Colonic mucosa (tissue), 4 donors: ENCODE results near the gene OAS1. TPM values are rescaled to one million over a fixed set of nuclear protein-coding genes. Genes with fewer than 3 reads are reported as not detected.

Experiments used
- DNase-seq: peaks from one replicate; pipeline ENCODE4 v3.0.0-alpha.2; 2020
- H3K27ac ChIP-seq: fragments of 200-600 bp; one replicate; pipeline ENCODE4 v1.8.0; 2021
- H3K27me3 ChIP-seq: fragments of 200-600 bp; one replicate; pipeline ENCODE4 v1.8.0; 2021
- H3K36me3 ChIP-seq: fragments of 200-600 bp; one replicate; pipeline ENCODE4 v1.8.0; 2021
- H3K4me1 ChIP-seq: fragments of 200-600 bp; one replicate; pipeline ENCODE4 v1.8.0; 2021; ENCODE audit warnings: mild to moderate bottlenecking
- H3K4me3 ChIP-seq: fragments of 200-600 bp; one replicate; pipeline ENCODE4 v1.8.0; 2021
- H3K9ac ChIP-seq, 2 donors: one replicate each; pipeline ENCODE4 v1.7.0; 2013; ENCODE audit warnings: control low read depth in 2 of 2, low read depth in 2 of 2, low read length in 2 of 2
- H3K9me3 ChIP-seq: fragments of 200-600 bp; one replicate; pipeline ENCODE4 v1.8.0; 2021
- CTCF ChIP-seq: fragments of 200-600 bp; IDR thresholded peaks from one replicate; pipeline ENCODE4 v1.8.0; 2022; ENCODE audit warnings: antibody characterized with exemption, mild to moderate bottlenecking
- intact Hi-C: fragments of 100-400 bp; cut with DNase I; formaldehyde crosslinking; loops from one replicate; pipeline ENCODE4 v1.14.1; 2022
- total RNA-seq, 2 donors: library from RNA; stranded (reverse); fragmentation: NEBNext Ultra II Directional in 1 of 2; extraction: Animal tissue kit (Norgen Biotek cat#: 25700) in 1 of 2; gene quantifications; one replicate each; pipeline ENCODE4 v1.2.1, GENCODE V29; 2021
- donor health status: healthy.
- donor health status: DM: no; HTN: no; CAD: no.
- donor health status: DM: no; HTN: no; CAD: no.

OAS1 gene
- total RNA-seq, 2 donors from 2014 or later: 98.2 to 110 TPM

- H3K9me3 ChIP-seq: no peaks in the 10 kb centered on the region
- H3K4me1 ChIP-seq: no peaks in the 10 kb centered on the region
- no peak overlapping the region for H3K9ac ChIP-seq
- H3K36me3 ChIP-seq: no peaks in the 10 kb centered on the region
- DNase-seq: no peak
- H3K27me3 ChIP-seq: no peaks in the 10 kb centered on the region
- no peak overlapping the region for H3K4me3 ChIP-seq
- intact Hi-C loops: no loop called here
- TF ChIP-seq CTCF: no peak
- H3K27ac ChIP-seq: no peak overlapping the region
Observed at GRCh38 chr12:112876506-112876905, 30.3 kb upstream of the OAS1 start.

GRCh38 chr12:112877006-112877405, 29.8 kb upstream of the OAS1 start:
- Histone ChIP-seq H3K36me3 (no peaks in the 10 kb centered on the region), H3K9ac (no peak overlapping the region), H3K27me3 (no peaks in the 10 kb centered on the region), H3K4me3 (no peak overlapping the region), H3K9me3 (no peaks in the 10 kb centered on the region), H3K4me1 (no peaks in the 10 kb centered on the region), H3K27ac (no peak overlapping the region)
- TF ChIP-seq CTCF: no peak
- DNase-seq: no peak
- intact Hi-C loops: no loop called here

- intact Hi-C loops: no loop called here
- Histone ChIP-seq H3K27me3 (no peaks in the 10 kb centered on the region), H3K4me1 (no peaks in the 10 kb centered on the region), H3K9ac (no peak overlapping the region), H3K4me3 (no peak overlapping the region), H3K36me3 (no peaks in the 10 kb centered on the region), H3K27ac (no peak overlapping the region), H3K9me3 (no peaks in the 10 kb centered on the region)
- DNase-seq: no peak
- no peak for TF ChIP-seq CTCF
Observed at GRCh38 chr12:112878488-112878887, 28.3 kb upstream of the OAS1 start.

GRCh38 chr12:112879191-112879705, 27.5 kb upstream of the OAS1 start:
- TF ChIP-seq CTCF: no peak
- no peak overlapping the region for H3K9ac ChIP-seq
- H3K36me3 ChIP-seq: no peaks in the 10 kb centered on the region
- H3K27ac ChIP-seq: no peak overlapping the region
- intact Hi-C loops: no loop called here
- no peaks in the 10 kb centered on the region for H3K4me1 ChIP-seq
- no peaks in the 10 kb centered on the region for H3K9me3 ChIP-seq
- H3K27me3 ChIP-seq: no peaks in the 10 kb centered on the region
- H3K4me3 ChIP-seq: no peak overlapping the region
- no peak for DNase-seq

- Histone ChIP-seq H3K9ac (no peak overlapping the region), H3K27ac (no peak overlapping the region), H3K9me3 (no peaks in the 10 kb centered on the region), H3K27me3 (peaks cover 3% of the 10 kb centered on the region), H3K4me1 (no peaks in the 10 kb centered on the region), H3K4me3 (no peak overlapping the region), H3K36me3 (no peaks in the 10 kb centered on the region)
- TF ChIP-seq CTCF: no peak
- intact Hi-C loops: no loop called here
- DNase-seq: no peak
Observed at GRCh38 chr12:112881602-112882001, 25.2 kb upstream of the OAS1 start.
